D721Med (cell line): ENCODE data around the gene FCHSD1.

Source experiments
- DNase-seq: peaks from one replicate; pipeline ENCODE4 v3.0.0; 2011; ENCODE audit warnings: low spot score; ENCODE audit not compliant: insufficient read length
- FAIRE-seq: peaks from 2 replicates; lab custom pipeline; 2011; peaks lifted over from hg19 to GRCh38; lab: Jason Lieb, UNC
- TF ChIP-seq, protein P1 (sequence below): IDR thresholded peaks from 2 replicates; pipeline ENCODE4 v1.5.1; 2012; ENCODE audit warnings: mild to moderate bottlenecking, control low read depth; ENCODE audit not compliant: insufficient read depth; ENCODE audit errors: missing control alignments

FCHSD1 gene

DNA sequence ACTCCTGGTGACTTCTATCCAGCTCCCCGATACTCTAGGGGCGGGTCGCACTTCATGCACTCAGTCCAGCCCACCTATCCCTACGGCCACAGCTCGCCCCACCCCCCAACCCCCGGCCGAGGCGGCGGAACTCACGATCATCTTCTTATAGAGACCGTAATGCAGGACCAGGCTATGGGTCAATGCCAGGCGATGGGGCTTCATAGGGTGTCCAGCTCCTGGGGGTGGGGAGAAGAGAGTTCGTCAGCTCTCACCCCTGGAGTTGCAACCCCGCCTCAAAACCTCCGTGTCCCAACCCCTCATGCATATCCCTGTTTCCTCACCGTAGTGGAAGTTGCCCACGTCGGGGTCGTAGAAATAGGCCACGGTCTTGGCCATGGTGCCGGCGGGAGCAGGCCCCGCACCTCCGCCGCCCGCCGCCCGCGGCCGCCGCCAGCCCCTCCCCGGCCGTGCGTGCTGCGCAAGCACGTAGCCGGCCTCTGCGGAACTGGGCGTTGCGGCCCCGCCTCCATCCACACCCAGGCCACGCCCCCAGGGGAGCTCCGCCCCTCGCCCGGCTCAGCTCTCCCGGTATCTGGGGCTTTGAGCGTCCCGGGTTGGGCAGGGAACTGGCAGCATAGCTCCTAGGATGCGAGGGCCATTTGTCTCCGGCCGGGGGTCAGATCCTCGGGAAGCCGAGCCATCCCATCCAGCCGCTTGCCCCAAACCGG lies 14.7 kb downstream of the FCHSD1 start, which contains the start of the genes HDAC3 and RELL2:
Gene HDAC3, minus strand, starts transcription at position 437 of the 710 bp plus-strand sequence. Its CDS starts 59 bp downstream, at position 378.
Gene RELL2, plus strand, starts transcription at position 585 of the 710 bp plus-strand sequence. CDS start 1,229 bp downstream, outside the sequence.
- DNase-seq (peak; percentile 96), FAIRE-seq (no peak)

DNA sequence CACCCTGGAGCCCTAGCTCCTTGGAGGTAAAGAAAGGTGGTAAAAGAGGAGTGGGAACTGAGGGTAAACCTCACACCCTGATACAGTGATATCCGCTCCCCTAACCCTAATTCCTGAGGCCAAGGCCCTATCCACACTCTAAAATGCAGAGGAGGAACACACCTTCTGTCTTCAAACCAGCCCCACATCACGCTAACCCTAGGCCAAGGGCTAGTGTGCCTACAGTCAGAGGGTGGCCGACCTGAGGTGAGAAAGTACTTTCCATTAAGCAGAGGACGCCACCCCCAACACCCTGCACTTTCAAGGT lies 15.2 kb downstream of the FCHSD1 start:
- FAIRE-seq (no peak), DNase-seq (no peak)
- TF ChIP-seq, protein P1, sequence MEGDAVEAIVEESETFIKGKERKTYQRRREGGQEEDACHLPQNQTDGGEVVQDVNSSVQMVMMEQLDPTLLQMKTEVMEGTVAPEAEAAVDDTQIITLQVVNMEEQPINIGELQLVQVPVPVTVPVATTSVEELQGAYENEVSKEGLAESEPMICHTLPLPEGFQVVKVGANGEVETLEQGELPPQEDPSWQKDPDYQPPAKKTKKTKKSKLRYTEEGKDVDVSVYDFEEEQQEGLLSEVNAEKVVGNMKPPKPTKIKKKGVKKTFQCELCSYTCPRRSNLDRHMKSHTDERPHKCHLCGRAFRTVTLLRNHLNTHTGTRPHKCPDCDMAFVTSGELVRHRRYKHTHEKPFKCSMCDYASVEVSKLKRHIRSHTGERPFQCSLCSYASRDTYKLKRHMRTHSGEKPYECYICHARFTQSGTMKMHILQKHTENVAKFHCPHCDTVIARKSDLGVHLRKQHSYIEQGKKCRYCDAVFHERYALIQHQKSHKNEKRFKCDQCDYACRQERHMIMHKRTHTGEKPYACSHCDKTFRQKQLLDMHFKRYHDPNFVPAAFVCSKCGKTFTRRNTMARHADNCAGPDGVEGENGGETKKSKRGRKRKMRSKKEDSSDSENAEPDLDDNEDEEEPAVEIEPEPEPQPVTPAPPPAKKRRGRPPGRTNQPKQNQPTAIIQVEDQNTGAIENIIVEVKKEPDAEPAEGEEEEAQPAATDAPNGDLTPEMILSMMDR = no peak

More for the DNA sequence above, 14.7 kb downstream of the FCHSD1 start, which contains the start of the genes HDAC3 and RELL2:
- TF ChIP-seq, protein P1 = no peak

DNA sequence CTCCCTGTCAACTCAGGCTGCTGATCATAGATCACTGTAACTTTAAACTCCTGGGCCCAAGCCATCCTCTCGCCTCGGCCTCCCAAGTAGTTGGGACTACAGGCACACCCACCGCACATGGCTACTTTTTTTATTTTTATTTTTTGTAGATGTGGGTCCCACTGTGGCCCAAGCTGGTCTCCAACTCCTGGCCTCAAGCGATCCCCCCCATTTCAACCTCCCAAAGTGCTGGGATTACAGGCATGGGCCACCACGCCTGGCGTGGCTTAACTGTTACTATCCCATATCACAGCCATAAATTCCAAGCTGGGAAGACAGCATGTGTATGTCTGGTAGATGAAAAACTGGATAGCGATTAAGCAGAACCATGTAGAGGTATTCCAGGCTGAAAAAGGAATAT lies 15.6 kb downstream of the FCHSD1 start:
- no peak for FAIRE-seq
- TF ChIP-seq, protein P1 = no peak
- no peak for DNase-seq

DNA sequence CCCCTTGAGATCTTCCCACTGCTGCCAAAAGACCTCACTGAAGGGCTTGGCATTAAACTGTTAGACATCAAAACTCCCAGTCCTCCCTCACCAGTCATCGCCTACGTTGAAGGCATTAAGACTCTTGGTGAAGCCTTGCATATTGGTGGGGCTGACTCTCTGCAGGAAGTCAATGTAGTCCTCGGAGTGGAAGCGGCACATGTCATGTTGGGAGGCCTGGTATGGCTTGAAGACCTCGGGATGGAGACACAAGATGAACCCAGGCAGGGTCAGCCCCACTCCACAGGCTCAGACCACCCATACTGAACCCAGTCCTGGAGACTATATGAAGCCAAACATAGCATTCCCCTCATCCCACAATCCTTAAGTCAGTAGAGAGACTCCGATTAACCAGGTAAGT lies 16.5 kb downstream of the FCHSD1 start:
- DNase-seq = no peak
- TF ChIP-seq, protein P1 = no peak
- FAIRE-seq = no peak

DNA sequence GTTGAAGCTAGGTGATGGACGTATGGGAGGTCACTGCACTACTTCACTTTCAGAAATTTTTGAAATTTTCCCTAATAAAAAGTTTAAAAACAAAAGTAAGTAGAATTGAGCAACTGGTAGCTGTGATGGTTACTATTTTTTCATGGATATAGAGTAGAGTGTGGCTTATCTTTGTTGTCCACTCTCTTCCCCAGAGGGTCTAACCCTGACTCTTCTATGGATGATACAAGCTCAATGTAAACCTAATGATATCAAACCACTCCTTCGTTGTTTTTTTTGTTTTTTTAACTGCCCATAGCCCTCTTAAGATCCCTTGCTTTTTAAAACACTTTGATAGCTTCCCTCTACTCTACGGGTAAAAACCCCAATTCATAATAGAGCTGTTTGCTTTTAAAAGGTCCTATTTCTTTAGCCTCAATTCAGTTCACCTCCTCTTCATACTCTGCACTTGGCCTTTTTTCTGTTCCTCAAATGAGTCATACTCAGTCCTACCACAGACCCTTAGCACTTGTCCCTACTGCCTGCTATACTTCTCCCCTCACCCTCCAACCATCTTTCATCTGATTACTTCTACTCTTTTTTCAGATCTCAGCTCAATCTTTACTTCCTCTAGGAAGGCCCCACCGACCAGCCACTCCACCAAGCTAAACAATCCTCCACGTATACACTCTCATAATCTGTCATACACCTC lies 17.2 kb downstream of the FCHSD1 start:
- FAIRE-seq (no peak), DNase-seq (no peak)
- TF ChIP-seq, protein P1 = no peak

DNA sequence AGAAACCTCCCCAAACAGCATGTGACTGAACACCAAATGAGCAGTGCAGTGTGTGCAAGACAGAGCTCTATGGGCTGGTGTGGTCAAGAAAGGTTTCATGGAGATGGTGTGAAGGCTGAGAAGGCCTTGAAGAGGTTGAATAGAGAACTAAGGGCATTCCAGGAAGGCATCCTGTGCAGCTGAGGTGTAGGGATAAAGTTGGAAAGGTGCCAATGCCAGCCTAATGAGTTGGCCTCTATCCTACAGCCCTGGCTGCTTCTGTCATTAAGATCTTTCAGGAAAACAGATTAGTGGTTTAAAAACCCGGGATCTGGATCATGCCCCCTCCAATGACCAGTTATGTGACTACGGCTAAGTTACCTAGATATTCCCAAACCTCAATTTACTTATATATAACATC lies 18.6 kb downstream of the FCHSD1 start:
- FAIRE-seq = no peak

More for the DNA sequence above, 18.6 kb downstream of the FCHSD1 start:
- TF ChIP-seq, protein P1 = no peak
- DNase-seq = no peak
